Lung (tissue), 12 donors: ENCODE results near the gene TTC31. TPM values are rescaled to one million over a fixed set of nuclear protein-coding genes. Genes with fewer than 3 reads are reported as not detected.
A peak's percentile ranks its signal among the peaks of the same experiment; 100 is the strongest.

Experiments
- ATAC-seq: fragments of 200-7000 bp; cut with Tn5 transposase; one replicate; pipeline ENCODE4 v1.9.1; 2020; ENCODE audit warnings: moderate number of reproducible peaks; ENCODE audit not compliant: insufficient read depth, low FRiP score
- DNase-seq, 3 donors: peaks; one replicate each; pipeline ENCODE4 v3.0.0-alpha.2; 2013 to 2017
- H3K27ac ChIP-seq, 2 donors: one replicate each; pipeline ENCODE4 v1.5.1; 2013; ENCODE audit warnings: mild to moderate bottlenecking in 2 of 2, moderate library complexity in 2 of 2, control low read depth in 1 of 2, inconsistent platforms in 1 of 2, low read depth in 1 of 2, low read length in 1 of 2
- H3K27me3 ChIP-seq, 3 donors: one replicate each; pipeline ENCODE4 v1.5.1; 2013; ENCODE audit warnings: low read length in 2 of 3; ENCODE audit not compliant: control insufficient read depth in 3 of 3, insufficient read depth in 3 of 3
- H3K36me3 ChIP-seq, 4 donors: one replicate each; pipeline ENCODE4 v1.5.1; 2013; ENCODE audit warnings: low read length in 4 of 4, mild to moderate bottlenecking in 1 of 4, moderate library complexity in 1 of 4; ENCODE audit not compliant: control insufficient read depth in 4 of 4, insufficient read depth in 4 of 4
- H3K4me1 ChIP-seq, 5 donors: one replicate each; pipeline ENCODE4 v1.5.1; 2013; ENCODE audit warnings: low read length in 5 of 5, mild to moderate bottlenecking in 2 of 5, moderate library complexity in 1 of 5; ENCODE audit not compliant: control insufficient read depth in 5 of 5, insufficient read depth in 5 of 5
- H3K4me3 ChIP-seq: one replicate; pipeline ENCODE4 v1.5.1; 2013; ENCODE audit warnings: mild to moderate bottlenecking, control low read depth, moderate library complexity
- H3K9ac ChIP-seq, 2 donors: one replicate each; pipeline ENCODE4 v1.5.1; 2013; ENCODE audit warnings: low read length in 2 of 2, control low read depth in 1 of 2; ENCODE audit not compliant: insufficient read depth in 1 of 2
- H3K9me3 ChIP-seq, 4 donors: one replicate each; pipeline ENCODE4 v1.5.1; 2013; ENCODE audit warnings: low read length in 3 of 4, mild to moderate bottlenecking in 1 of 4, moderate library complexity in 1 of 4; ENCODE audit not compliant: control insufficient read depth in 4 of 4, insufficient read depth in 3 of 4
- WGBS, 2 donors: extraction: QIAGEN DNeasy Blood & Tissue Kit; methylation state at CpG; one replicate each; pipeline ENCODE4 v1.1.7; 2013; 5-methylcytosine and 5-hydroxymethylcytosine counted together
- polyA plus RNA-seq, 2 donors: library from polyadenylated mRNA; stranded (reverse); fragments of 200-250 nt; gene quantifications; one replicate each; pipeline ENCODE4 v1.2.1, GENCODE V29; 2013
- total RNA-seq, 2 donors: library from RNA; depleted of rRNA in 1 of 2; stranded (reverse); fragments of >200 nt in 1 of 2; gene quantifications; one replicate each; pipeline ENCODE4 v1.2.1, GENCODE V29; 2014 to 2021
- TF ChIP-seq, protein P1 (sequence below): IDR thresholded peaks from 2 replicates; pipeline ENCODE4 v1.5.1; 2012; ENCODE audit warnings: mild to moderate bottlenecking; ENCODE audit errors: control extremely low read depth, extremely low read depth
- donor health status: control.
- donor health status: control.
- donor health status: Bipolar disorder and iron deficiency.
- donor health status: healthy.
- donor health status: DM: yes; HTN: yes; CAD: no.

The TTC31 gene
- total and polyA plus RNA-seq, 4 donors, result 13.7 to 23.7 (median 20.0) TPM

DNA sequence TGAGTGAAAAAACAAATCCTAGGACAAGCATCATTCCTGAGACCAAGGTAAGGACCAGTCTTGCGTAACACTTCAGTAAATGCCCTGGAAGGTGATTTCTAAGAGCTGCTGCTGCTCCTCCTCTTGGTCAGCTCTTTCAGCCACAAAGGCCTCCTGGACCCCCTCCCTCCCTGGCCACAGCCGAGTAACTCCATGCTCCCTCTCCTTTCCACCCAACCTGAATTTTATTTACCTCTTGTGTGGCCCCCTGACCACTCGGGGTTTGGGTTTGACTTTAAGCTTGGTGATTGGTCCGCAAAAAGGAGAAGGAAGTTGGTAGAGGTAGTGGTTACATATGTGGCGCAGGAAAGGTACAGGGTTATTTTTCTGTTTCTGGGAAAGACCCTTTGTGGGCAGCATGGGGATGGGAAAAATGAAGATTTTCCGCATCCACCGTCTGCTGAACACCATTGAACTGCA, 56.0 kb downstream of the TTC31 start:
- ATAC-seq (no peak), DNase-seq (no peak)
- Histone ChIP-seq H3K4me1 (no peaks in the 10 kb centered on the region), H3K9me3 (no peaks in the 10 kb centered on the region), H3K36me3 (peaks cover 0 to 2% (median 0%) of the 10 kb centered on the region in 4 donors), H3K27me3 (no peaks in the 10 kb centered on the region), H3K4me3 (no peak overlapping the region), H3K27ac (no peak overlapping the region), H3K9ac (no peak overlapping the region)
- TF ChIP-seq, protein P1, sequence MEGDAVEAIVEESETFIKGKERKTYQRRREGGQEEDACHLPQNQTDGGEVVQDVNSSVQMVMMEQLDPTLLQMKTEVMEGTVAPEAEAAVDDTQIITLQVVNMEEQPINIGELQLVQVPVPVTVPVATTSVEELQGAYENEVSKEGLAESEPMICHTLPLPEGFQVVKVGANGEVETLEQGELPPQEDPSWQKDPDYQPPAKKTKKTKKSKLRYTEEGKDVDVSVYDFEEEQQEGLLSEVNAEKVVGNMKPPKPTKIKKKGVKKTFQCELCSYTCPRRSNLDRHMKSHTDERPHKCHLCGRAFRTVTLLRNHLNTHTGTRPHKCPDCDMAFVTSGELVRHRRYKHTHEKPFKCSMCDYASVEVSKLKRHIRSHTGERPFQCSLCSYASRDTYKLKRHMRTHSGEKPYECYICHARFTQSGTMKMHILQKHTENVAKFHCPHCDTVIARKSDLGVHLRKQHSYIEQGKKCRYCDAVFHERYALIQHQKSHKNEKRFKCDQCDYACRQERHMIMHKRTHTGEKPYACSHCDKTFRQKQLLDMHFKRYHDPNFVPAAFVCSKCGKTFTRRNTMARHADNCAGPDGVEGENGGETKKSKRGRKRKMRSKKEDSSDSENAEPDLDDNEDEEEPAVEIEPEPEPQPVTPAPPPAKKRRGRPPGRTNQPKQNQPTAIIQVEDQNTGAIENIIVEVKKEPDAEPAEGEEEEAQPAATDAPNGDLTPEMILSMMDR, result no peak
- WGBS, 2 donors, result 34 to 55% methylated on average over 7 of the region's 7 CpGs

DNA sequence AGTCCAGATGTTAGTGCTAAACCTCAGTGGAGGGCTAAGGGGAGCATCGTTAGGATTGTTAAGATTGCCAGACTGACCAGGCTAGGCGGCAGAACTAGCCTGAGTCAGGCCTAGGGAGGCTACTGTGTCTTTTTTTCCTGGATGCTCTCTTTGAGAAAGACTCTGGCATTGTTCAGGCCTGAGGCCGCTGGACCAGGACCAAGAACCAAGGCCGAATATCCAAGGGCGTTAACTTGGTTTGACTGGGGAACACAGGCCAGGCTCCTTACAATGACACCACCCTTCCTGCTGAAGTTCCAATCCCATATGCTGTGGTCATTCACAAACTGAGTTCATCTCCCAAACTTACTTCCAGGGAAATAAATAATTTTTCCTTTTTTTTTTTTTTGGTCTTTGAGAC, 57.4 kb downstream of the TTC31 start:
- H3K4me1 ChIP-seq, result no peaks in the 10 kb centered on the region
- no peak overlapping the region for H3K4me3 ChIP-seq
- H3K9me3 ChIP-seq, result no peaks in the 10 kb centered on the region
- ATAC-seq, result peak; percentile 25
- no peaks in the 10 kb centered on the region for H3K27me3 ChIP-seq
- DNase-seq, result no peak
- peak overlapping the region in 1 of 2 donors; percentile 36 for H3K27ac ChIP-seq
- H3K9ac ChIP-seq, result no peak overlapping the region
- TF ChIP-seq, protein P1, result no peak
- WGBS, 2 donors, result 73 to 76% methylated on average over 5 of the region's 5 CpGs
- H3K36me3 ChIP-seq, result no peaks in the 10 kb centered on the region

DNA sequence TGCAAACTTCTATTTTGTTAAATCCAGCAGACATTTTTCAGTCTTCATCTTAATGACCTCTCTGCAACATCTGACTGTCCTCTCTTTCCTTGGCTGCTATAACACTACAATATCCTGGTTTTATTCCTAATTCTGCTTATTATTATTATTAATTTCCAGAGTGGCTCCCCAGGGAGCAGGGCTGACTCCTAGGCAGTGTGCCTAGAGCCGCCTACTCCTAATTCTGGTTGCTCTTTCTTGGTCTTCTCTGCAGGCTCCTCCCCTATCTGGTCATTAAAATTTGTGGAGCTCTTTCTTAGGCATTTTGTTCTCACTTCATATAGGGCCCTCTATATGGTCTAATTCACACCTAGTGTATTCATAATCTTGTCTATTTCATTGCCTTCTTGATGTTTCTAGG, 60.1 kb downstream of the TTC31 start:
- WGBS, 2 donors, result 90 to 96% methylated on average over 1 of the region's 1 CpG

More for the DNA sequence above, 60.1 kb downstream of the TTC31 start:
- Histone ChIP-seq H3K27ac (no peak overlapping the region), H3K9ac (no peak overlapping the region), H3K9me3 (no peaks in the 10 kb centered on the region), H3K27me3 (no peaks in the 10 kb centered on the region), H3K4me1 (no peaks in the 10 kb centered on the region), H3K4me3 (no peak overlapping the region), H3K36me3 (no peaks in the 10 kb centered on the region)
- no peak for ATAC-seq
- TF ChIP-seq, protein P1, result no peak
- DNase-seq, result no peak

Other genes with a start within 250 kb of the TTC31 start
- 1 to 10 TPM; 5.2 to 9.6 TPM for gene SLC4A5, start 139.7 kb upstream of the TTC31 start, total RNA-seq
- gene SLC4A5, start 139.7 kb upstream of the TTC31 start, polyA plus RNA-seq, result 1 to 10 TPM in 1 of 2 donors, under 1 TPM in 1; 0.85 to 2.5 TPM
- gene DCTN1, start 102.8 kb upstream of the TTC31 start, total RNA-seq, result 100 to 1,000 TPM in 1 of 2 donors, 10 to 100 TPM in 1; 98.4 to 142 TPM
- 100 to 1,000 TPM in 1 of 2 donors, 10 to 100 TPM in 1; 69.9 to 110 TPM for gene DCTN1, start 102.8 kb upstream of the TTC31 start, polyA plus RNA-seq
- 10 to 100 TPM in 1 of 2 donors, 1 to 10 TPM in 1; 3.4 to 16.9 TPM for gene C2orf81, start 61.5 kb upstream of the TTC31 start, total RNA-seq
- 1 to 10 TPM; 7.3 TPM for gene C2orf81, start 61.5 kb upstream of the TTC31 start, polyA plus RNA-seq
- 10 to 100 TPM; 36.1 to 42.3 TPM for gene WDR54, start 61.4 kb upstream of the TTC31 start, total RNA-seq
- gene WDR54, start 61.4 kb upstream of the TTC31 start, polyA plus RNA-seq, result 10 to 100 TPM; 15.4 to 27.9 TPM
- gene RTKN, start 41.1 kb upstream of the TTC31 start, total RNA-seq, result 10 to 100 TPM; 37.5 to 46.0 TPM
- gene RTKN, start 41.1 kb upstream of the TTC31 start, polyA plus RNA-seq, result 10 to 100 TPM; 21.9 to 23.7 TPM
- gene INO80B, start 28.0 kb upstream of the TTC31 start, total RNA-seq, result 10 to 100 TPM; 22.7 to 40.7 TPM
- gene INO80B, start 28.0 kb upstream of the TTC31 start, polyA plus RNA-seq, result 10 to 100 TPM; 33.1 to 72.3 TPM
- 10 to 100 TPM; 39.5 to 65.0 TPM for gene WBP1, start 24.6 kb upstream of the TTC31 start, total RNA-seq
- 10 to 100 TPM; 55.9 to 56.7 TPM for gene WBP1, start 24.6 kb upstream of the TTC31 start, polyA plus RNA-seq
- gene MOGS, start 17.7 kb upstream of the TTC31 start, total RNA-seq, result 10 to 100 TPM; 37.5 to 72.0 TPM
- gene MOGS, start 17.7 kb upstream of the TTC31 start, polyA plus RNA-seq, result 10 to 100 TPM; 35.4 to 53.5 TPM
- gene MRPL53, start 10.4 kb upstream of the TTC31 start, total RNA-seq, result 100 to 1,000 TPM in 1 of 2 donors, 10 to 100 TPM in 1; 23.3 to 106 TPM
- gene MRPL53, start 10.4 kb upstream of the TTC31 start, polyA plus RNA-seq, result 10 to 100 TPM; 70.6 to 70.9 TPM
- 10 to 100 TPM; 17.8 to 25.5 TPM for gene CCDC142, start 83 bp upstream of the TTC31 start, total RNA-seq
- 1 to 10 TPM; 5.5 to 8.2 TPM for gene CCDC142, start 83 bp upstream of the TTC31 start, polyA plus RNA-seq
- gene LBX2, start 16.5 kb downstream of the TTC31 start, total RNA-seq, result 1 to 10 TPM in 1 of 2 donors, under 1 TPM in 1; 0.63 to 1.9 TPM
- 1 to 10 TPM in 1 of 2 donors, under 1 TPM in 1; 0.83 to 1.4 TPM for gene LBX2, start 16.5 kb downstream of the TTC31 start, polyA plus RNA-seq
- gene PCGF1, start 24.6 kb downstream of the TTC31 start, total RNA-seq, result 10 to 100 TPM; 16.7 to 35.5 TPM
- 10 to 100 TPM; 20.6 to 47.8 TPM for gene PCGF1, start 24.6 kb downstream of the TTC31 start, polyA plus RNA-seq
- not detected for gene TLX2, start 31.4 kb downstream of the TTC31 start, total RNA-seq
- under 1 TPM in 1 of 2 donors, not detected in 1; 0.03 TPM for gene TLX2, start 31.4 kb downstream of the TTC31 start, polyA plus RNA-seq
- under 1 TPM in 1 of 2 donors, not detected in 1; 0.34 TPM for gene DQX1, start 43.1 kb downstream of the TTC31 start, total RNA-seq
- gene DQX1, start 43.1 kb downstream of the TTC31 start, polyA plus RNA-seq, result under 1 TPM; 0.12 to 0.17 TPM
- gene AUP1, start 46.6 kb downstream of the TTC31 start, total RNA-seq, result 100 to 1,000 TPM in 1 of 2 donors, 10 to 100 TPM in 1; 65.6 to 102 TPM
- gene AUP1, start 46.6 kb downstream of the TTC31 start, polyA plus RNA-seq, result 100 to 1,000 TPM; 156 to 185 TPM
- 10 to 100 TPM; 26.6 to 32.4 TPM for gene HTRA2, start 46.9 kb downstream of the TTC31 start, total RNA-seq
- 10 to 100 TPM; 30.7 to 42.1 TPM for gene HTRA2, start 46.9 kb downstream of the TTC31 start, polyA plus RNA-seq
- gene LOXL3, start 70.9 kb downstream of the TTC31 start, total RNA-seq, result 10 to 100 TPM in 1 of 2 donors, 1 to 10 TPM in 1; 5.9 to 11.1 TPM
- gene LOXL3, start 70.9 kb downstream of the TTC31 start, polyA plus RNA-seq, result 1 to 10 TPM; 2.9 to 7.3 TPM
- gene DOK1, start 71.6 kb downstream of the TTC31 start, total RNA-seq, result 10 to 100 TPM; 17.7 to 34.5 TPM
- 10 to 100 TPM; 18.6 to 37.3 TPM for gene DOK1, start 71.6 kb downstream of the TTC31 start, polyA plus RNA-seq
- under 1 TPM; 0.83 to 0.94 TPM for gene M1AP, start 165.2 kb downstream of the TTC31 start, total RNA-seq
- gene M1AP, start 165.2 kb downstream of the TTC31 start, polyA plus RNA-seq, result 1 to 10 TPM in 1 of 2 donors, under 1 TPM in 1; 0.77 to 1.2 TPM
- 1 to 10 TPM; 4.9 to 9.6 TPM for gene SEMA4F, start 171.2 kb downstream of the TTC31 start, total RNA-seq
- 1 to 10 TPM; 3.0 to 3.4 TPM for gene SEMA4F, start 171.2 kb downstream of the TTC31 start, polyA plus RNA-seq